ENCODE data around the gene CCM2. TPM values are rescaled to one million over a fixed set of nuclear protein-coding genes. Genes with fewer than 3 reads are reported as not detected.

Gene CCM2
- total and polyA plus RNA-seq, 8 donors, result 23.0 to 50.1 (median 29.9) TPM

DNA sequence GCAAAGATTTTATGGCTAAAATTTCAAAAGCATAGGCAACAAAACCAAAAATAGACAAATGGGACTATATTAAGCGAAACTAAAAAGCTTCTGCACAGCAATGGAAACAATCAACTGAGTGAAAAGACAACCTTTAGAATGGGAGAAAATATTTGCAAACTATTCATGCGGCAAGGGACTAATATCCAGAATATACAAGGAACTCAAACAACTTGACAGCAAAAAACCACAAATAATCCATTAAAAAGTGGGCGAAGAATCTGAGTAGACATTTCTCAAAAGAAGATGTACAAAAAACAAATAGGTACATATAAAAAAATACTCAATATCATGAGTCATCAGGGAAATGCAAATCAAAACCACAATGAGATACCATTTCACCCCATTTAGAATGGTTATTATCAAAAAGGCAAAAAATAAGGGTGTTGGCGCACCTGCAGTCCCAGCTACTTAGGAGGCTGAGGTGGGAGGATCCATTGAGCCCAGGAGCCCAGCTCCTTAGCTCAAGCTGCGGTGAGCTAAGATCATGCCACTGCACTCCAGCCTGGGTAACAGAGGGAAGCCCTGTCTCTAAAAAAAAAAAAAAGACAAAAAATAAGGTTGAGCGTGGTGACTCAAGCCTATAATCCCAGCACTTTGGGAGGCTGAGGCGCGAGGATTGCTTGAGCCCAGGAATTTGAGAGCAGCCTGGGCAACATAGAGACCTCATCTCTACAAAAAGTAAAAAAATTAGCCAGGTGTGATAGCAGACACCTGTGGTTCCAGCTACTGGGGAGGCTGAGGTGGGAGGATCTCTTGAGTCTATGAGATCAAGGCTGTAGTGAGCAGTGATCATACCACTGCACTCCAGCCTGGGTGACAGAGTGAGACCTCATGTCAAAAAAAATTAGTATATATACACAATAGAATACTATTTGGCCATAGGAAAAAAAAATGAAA, 4.2 kb upstream of the CCM2 start:
- no peak for ATAC-seq
- DNase-seq, result peak in 1 of 4 donors; percentile 9
- Histone ChIP-seq H3K27me3 (no peaks in the 10 kb centered on the region), H3K9me3 (no peaks in the 10 kb centered on the region), H3K4me1 (peaks cover 4 to 15% of the 10 kb centered on the region in 2 donors), H3K27ac (no peak overlapping the region), H3K36me3 (no peaks in the 10 kb centered on the region), H3K4me3 (no peak overlapping the region)
- TF ChIP-seq, protein P1, sequence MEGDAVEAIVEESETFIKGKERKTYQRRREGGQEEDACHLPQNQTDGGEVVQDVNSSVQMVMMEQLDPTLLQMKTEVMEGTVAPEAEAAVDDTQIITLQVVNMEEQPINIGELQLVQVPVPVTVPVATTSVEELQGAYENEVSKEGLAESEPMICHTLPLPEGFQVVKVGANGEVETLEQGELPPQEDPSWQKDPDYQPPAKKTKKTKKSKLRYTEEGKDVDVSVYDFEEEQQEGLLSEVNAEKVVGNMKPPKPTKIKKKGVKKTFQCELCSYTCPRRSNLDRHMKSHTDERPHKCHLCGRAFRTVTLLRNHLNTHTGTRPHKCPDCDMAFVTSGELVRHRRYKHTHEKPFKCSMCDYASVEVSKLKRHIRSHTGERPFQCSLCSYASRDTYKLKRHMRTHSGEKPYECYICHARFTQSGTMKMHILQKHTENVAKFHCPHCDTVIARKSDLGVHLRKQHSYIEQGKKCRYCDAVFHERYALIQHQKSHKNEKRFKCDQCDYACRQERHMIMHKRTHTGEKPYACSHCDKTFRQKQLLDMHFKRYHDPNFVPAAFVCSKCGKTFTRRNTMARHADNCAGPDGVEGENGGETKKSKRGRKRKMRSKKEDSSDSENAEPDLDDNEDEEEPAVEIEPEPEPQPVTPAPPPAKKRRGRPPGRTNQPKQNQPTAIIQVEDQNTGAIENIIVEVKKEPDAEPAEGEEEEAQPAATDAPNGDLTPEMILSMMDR (IDR thresholded peaks at IDR 0.05), result no peak
- intact Hi-C loops (cut with DNase I), result no loop called here

DNA sequence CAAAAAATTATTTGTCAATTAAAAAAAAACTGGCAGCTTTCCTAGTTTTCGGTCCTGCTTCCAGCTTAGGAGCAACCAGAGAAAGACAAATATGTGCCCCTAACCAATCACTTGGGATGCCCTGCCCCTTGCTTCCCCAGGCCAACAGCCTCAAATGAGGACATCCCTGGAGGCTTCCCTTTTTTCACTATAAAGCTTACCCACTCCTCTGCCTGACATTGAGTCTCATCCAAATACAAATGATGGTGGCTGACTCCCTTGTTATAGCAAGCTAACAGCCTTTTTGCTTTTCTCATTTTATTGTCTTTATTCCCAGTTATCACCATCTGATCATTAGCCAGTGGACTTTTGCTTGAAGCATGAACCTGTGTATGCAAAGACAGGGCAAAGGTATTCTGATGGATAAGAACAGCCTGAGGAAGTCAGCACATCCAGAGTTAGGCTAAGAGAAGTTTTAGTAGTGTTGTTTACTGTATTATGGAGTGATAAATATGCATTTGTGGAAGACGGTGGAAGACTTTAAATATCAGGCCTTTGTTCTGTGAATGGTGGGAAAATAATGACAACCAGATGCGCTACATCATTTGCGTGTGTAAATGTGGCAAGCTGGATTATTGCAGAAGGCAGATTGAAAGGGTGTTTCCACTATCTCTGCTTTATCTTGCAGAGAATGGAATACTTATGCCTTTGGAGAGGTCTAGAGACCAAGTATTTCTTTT, 1.7 kb upstream of the CCM2 start:
- TF ChIP-seq, protein P1 (IDR thresholded peaks at IDR 0.05), result no peak
- DNase-seq (no peak), ATAC-seq (no peak)
- no peaks in the 10 kb centered on the region for H3K27me3 ChIP-seq
- intact Hi-C loops (cut with DNase I), result no loop called here
- peak overlapping the region; percentile 90 to 92 for H3K27ac ChIP-seq
- no peaks in the 10 kb centered on the region for H3K9me3 ChIP-seq
- H3K4me3 ChIP-seq, result peak overlapping the region in 1 of 2 donors; percentile 82
- H3K4me1 ChIP-seq, result peaks cover 19 to 39% of the 10 kb centered on the region in 2 donors
- no peaks in the 10 kb centered on the region for H3K36me3 ChIP-seq

DNA sequence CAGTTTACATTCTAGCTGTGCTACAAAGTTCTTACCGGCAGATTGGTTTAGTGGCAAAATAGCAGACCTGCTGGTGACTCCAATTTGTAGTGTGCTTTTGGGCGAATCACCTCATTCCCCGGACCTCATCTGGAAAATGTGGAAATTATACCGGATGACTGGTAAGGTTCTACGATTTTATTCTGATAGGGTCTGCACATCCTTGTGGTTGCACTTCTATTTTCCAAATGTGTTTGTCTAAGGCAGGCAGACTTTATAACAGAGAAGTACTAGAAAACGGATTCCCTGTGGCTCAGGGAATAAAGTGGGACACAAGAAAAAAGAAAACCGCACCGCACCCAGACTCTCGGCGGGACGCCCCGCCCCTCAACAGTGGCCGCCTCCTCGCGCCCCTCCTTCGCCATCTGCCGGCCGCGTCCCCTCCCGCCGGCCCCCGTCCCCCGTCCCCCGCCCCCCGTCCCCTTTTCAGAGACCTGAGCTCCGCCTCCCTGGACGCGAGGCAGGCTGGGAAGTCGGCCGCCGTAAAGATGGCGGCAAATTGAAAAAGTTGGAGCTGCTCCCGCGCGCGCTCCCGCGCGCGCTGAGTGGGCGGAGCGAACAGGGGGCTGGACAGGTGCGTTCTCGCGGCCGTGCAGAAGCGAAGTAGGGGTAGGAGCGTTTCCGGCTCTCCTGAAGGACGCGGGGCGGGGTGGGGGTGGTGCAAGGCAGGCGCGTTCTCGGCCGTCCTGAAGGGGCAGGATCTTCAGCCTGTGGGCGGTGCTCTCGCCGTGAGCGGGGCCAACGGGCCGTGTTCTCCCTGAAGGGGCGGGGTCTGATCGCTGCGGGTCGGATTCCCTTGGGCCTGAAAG, 532 bp upstream of the CCM2 start:
- TF ChIP-seq, protein P1 (IDR thresholded peaks at IDR 0.05), result peak in 1 of 2 donors; percentile 21
- H3K36me3 ChIP-seq, result no peaks in the 10 kb centered on the region
- ATAC-seq (peak; percentile 94), DNase-seq (peak; percentile 99 to 100 (median 100))
- no peaks in the 10 kb centered on the region for H3K9me3 ChIP-seq
- H3K27me3 ChIP-seq, result no peaks in the 10 kb centered on the region
- intact Hi-C loops (cut with DNase I), result no loop called here
- peak overlapping the region; percentile 90 to 92 for H3K27ac ChIP-seq
- H3K4me3 ChIP-seq, result peak overlapping the region; percentile 45 to 82
- H3K4me1 ChIP-seq, result peaks cover 19 to 39% of the 10 kb centered on the region in 2 donors

GRCh38 chr7:45001138-45001694, 1.2 kb downstream of the CCM2 start:
- Histone ChIP-seq H3K4me3 (peak overlapping the region; percentile 54 to 82), H3K4me1 (peaks cover 19 to 39% of the 10 kb centered on the region in 2 donors), H3K27ac (peak overlapping the region in 1 of 2 donors; percentile 81), H3K36me3 (no peaks in the 10 kb centered on the region), H3K27me3 (no peaks in the 10 kb centered on the region), H3K9me3 (no peaks in the 10 kb centered on the region)
- TF ChIP-seq, protein P1 (IDR thresholded peaks at IDR 0.05), result no peak
- intact Hi-C loops (cut with DNase I), result no loop called here
- ATAC-seq (peak; percentile 3), DNase-seq (peak in 1 of 4 donors; percentile 47)
